H1 (cell line): ENCODE results near the gene PTEN. TPM values are rescaled to one million over a fixed set of nuclear protein-coding genes. Genes with fewer than 3 reads are reported as not detected.
A peak's percentile ranks its signal among the peaks of the same experiment; 100 is the strongest.

Experiments
- ATF2 ChIP-seq: IDR thresholded peaks from 2 replicates; pipeline ENCODE4 v1.6.1; 2012; ENCODE audit warnings: low read length, inconsistent platforms
- CBX5 ChIP-seq: fragments of 300-800, 300-1000 bp; sonication (generic); IDR thresholded peaks from 2 replicates; pipeline ENCODE4 v1.7.1; 2016; ENCODE audit warnings: antibody characterized with exemption, low read length, low read depth
- CHD2 ChIP-seq: IDR thresholded peaks from 2 replicates; pipeline ENCODE4 v1.6.1; 2012; ENCODE audit warnings: low read length, improper control_type of control experiment
- CREB1 ChIP-seq: IDR thresholded peaks from 2 replicates; pipeline ENCODE4 v1.6.1; 2012; ENCODE audit warnings: inconsistent platforms
- CTCF ChIP-seq, 3 experiments: IDR thresholded peaks; 1 replicate in 2 of 3; 2 replicates in 1 of 3; pipeline versions ENCODE4 v1.5.1 to v1.6.1; 2011; ENCODE audit warnings: low read length in 3 of 3, mild to moderate bottlenecking in 3 of 3, inconsistent platforms in 2 of 3, low read depth in 1 of 3, moderate library complexity in 1 of 3; ENCODE audit not compliant: insufficient read depth in 1 of 3; ENCODE audit errors: control extremely low read depth in 1 of 3
- EGR1 ChIP-seq: IDR thresholded peaks from 2 replicates; pipeline ENCODE4 v1.6.1; 2011; ENCODE audit warnings: low read depth, low read length, borderline replicate concordance
- HDAC2 ChIP-seq, 2 experiments: fragments of 300-600 bp in 1 of 2; sonication (generic) in 1 of 2; IDR thresholded peaks; 2 replicates each; pipeline ENCODE4 v1.6.1; 2011 to 2012; ENCODE audit warnings: low read depth in 2 of 2, low read length in 2 of 2, mild to moderate bottlenecking in 2 of 2, moderate library complexity in 2 of 2, borderline replicate concordance in 1 of 2, inconsistent platforms in 1 of 2
- KDM4A ChIP-seq: IDR thresholded peaks from one replicate; pipeline ENCODE4 v1.7.1; 2012; ENCODE audit warnings: low read depth, mild to moderate bottlenecking, moderate library complexity, low read length, inconsistent platforms; ENCODE audit not compliant: severe bottlenecking
- MAFK ChIP-seq: IDR thresholded peaks from 2 replicates; pipeline ENCODE4 v1.6.1; 2012; ENCODE audit warnings: low read depth, mild to moderate bottlenecking, improper control_type of control experiment, low read length
- PHF8 ChIP-seq: fragments of 200-600 bp; sonication (generic); conservative IDR thresholded peaks from 2 replicates; pipeline ENCODE4 v1.7.1; 2012; ENCODE audit warnings: low read depth, mild to moderate bottlenecking, inconsistent platforms, low read length, moderate library complexity
- RBBP5 ChIP-seq: IDR thresholded peaks from 2 replicates; pipeline ENCODE4 v1.7.1; 2012; ENCODE audit warnings: low read depth, mild to moderate bottlenecking, inconsistent platforms, low read length, moderate library complexity, borderline replicate concordance
- SAP30 ChIP-seq: fragments of 300-600 bp; sonication (generic); IDR thresholded peaks from 2 replicates; pipeline ENCODE4 v1.7.1; 2012; ENCODE audit warnings: low read length, moderate library complexity, mild to moderate bottlenecking, inconsistent platforms; ENCODE audit not compliant: insufficient read depth, insufficient replicate concordance
- SIX5 ChIP-seq: IDR thresholded peaks from 2 replicates; pipeline ENCODE4 v1.6.1; 2011; ENCODE audit warnings: mild to moderate bottlenecking, low read depth, low read length
- SP1 ChIP-seq: IDR thresholded peaks from 2 replicates; pipeline ENCODE4 v1.6.1; 2011; ENCODE audit warnings: low read depth, low read length
- SP2 ChIP-seq: IDR thresholded peaks from 2 replicates; pipeline ENCODE4 v1.6.1; 2012; ENCODE audit warnings: mild to moderate bottlenecking, low read length, inconsistent platforms
- SP4 ChIP-seq: IDR thresholded peaks from 2 replicates; pipeline ENCODE4 v1.6.1; 2012; ENCODE audit warnings: low read length, inconsistent platforms
- SRF ChIP-seq: IDR thresholded peaks from 2 replicates; pipeline ENCODE4 v1.6.1; 2011; ENCODE audit warnings: mild to moderate bottlenecking, low read depth, low read length, moderate library complexity
- TAF1 ChIP-seq: IDR thresholded peaks from 2 replicates; pipeline ENCODE4 v1.6.1; 2011; ENCODE audit warnings: mild to moderate bottlenecking, low read depth, low read length
- TBP ChIP-seq: IDR thresholded peaks from 2 replicates; pipeline ENCODE4 v1.6.1; 2011; ENCODE audit warnings: low read depth, low read length, improper control_type of control experiment
- YY1 ChIP-seq: IDR thresholded peaks from 2 replicates; pipeline ENCODE4 v1.6.1; 2011; ENCODE audit warnings: low read depth, mild to moderate bottlenecking, low read length
- polyA plus RNA-seq, 7 experiments: library from polyadenylated mRNA; depleted of rRNA in 3 of 7; stranded (reverse) in 5 of 7; unstranded in 2 of 7; fragments of >200 nt in 5 of 7; fragments of 200-250 nt in 2 of 7; gene quantifications; 1 replicate in 5 of 7; 2 replicates in 1 of 7; 4 replicates in 1 of 7; pipeline versions ENCODE4 v1.2.1 to v1.2.3, GENCODE V29; 2011 to 2013; ENCODE audit warnings: missing spikeins in 2 of 7, mixed read lengths in 2 of 7
- total RNA-seq: library from RNA; stranded (reverse); fragmentation: NEBNext Ultra II Directional; extraction: Animal tissue kit (Norgen Biotek cat#: 25700); gene quantifications from 2 replicates; pipeline ENCODE4 v1.2.1, GENCODE V29; 2021

PTEN gene
- total and polyA plus RNA-seq, 2 of the 8 experiments (the other 6 are each of a cell fraction or from before 2014, with no cell fraction given): 6.3 to 48.7 TPM

GRCh38 chr10:87863053-87863943, at the start of gene PTEN, which contains the start of gene KLLN (continued):
- TF ChIP-seq SP1 (peak; percentile 75), TAF1 (peak; percentile 99), RBBP5 (peak; percentile 24; the same call in 1 of the 2 replicates), KDM4A (peak; percentile 57), PHF8 (peak; percentile 69), TBP (peak; percentile 96), HDAC2 (IDR thresholded peaks at IDR 0.05; ENCODE audit: borderline replicate concordance in 1 of 2, low read depth in 2 of 2, low read length in 2 of 2) (0 out of 4 replicates have a peak, but pooled peaks of 1 of the 2 experiments have one; percentile 77), SAP30 (peak; percentile 94), EGR1 (peak; percentile 39; the same call in 1 of the 2 replicates), YY1 (peak; percentile 92), CHD2 (peak; percentile 93), CTCF (IDR thresholded peaks at IDR 0.05; ENCODE audit: control extremely low read depth in 1 of 3, insufficient read depth in 1 of 3, low read depth in 1 of 3, low read length in 3 of 3) (no peak), SP2 (no peak), SP4 (no peak), CBX5 (no peak), SRF (no peak), SIX5 (no peak), CREB1 (peak; percentile 79; the same call in 1 of the 2 replicates), ATF2 (no peak), MAFK (no peak)
